Measurements from ENCODE around the gene BET1. TPM values are rescaled to one million over a fixed set of nuclear protein-coding genes. Genes with fewer than 3 reads are reported as not detected.
"Not testable (repeated sequence)": the region's sequence is repeated elsewhere in the genome, so short reads cannot be mapped to it uniquely, and the experiment has no call there.

The BET1 gene
- total RNA-seq, 3 donors from 2014 or later = 18.1 to 51.4 (median 31.8) TPM

- H3K4me3 ChIP-seq = no peak overlapping the region
- no peaks in the 10 kb centered on the region for H3K36me3 ChIP-seq
- no peak for DNase-seq (ENCODE audit: low spot score in 2 of 2)
- H3K4me1 ChIP-seq = no peaks in the 10 kb centered on the region
- no peaks in the 10 kb centered on the region for H3K27me3 ChIP-seq
- H3K27ac ChIP-seq = no peak overlapping the region
- no peaks in the 10 kb centered on the region for H3K9me3 ChIP-seq
- TF ChIP-seq POLR2AphosphoS5 (IDR thresholded peaks at IDR 0.05) = no peak
- intact Hi-C loops (cut with DNase I; ENCODE audit: low total_unique reads) = no loop called here
These were observed 26.5 kb upstream of the BET1 start for GRCh38 chr7:94030634-94031033.

GRCh38 chr7:94029976-94030375, 25.8 kb upstream of the BET1 start:
- no peaks in the 10 kb centered on the region for H3K9me3 ChIP-seq
- DNase-seq (ENCODE audit: low spot score in 2 of 2) = no peak
- H3K4me3 ChIP-seq = no peak overlapping the region
- intact Hi-C loops (cut with DNase I; ENCODE audit: low total_unique reads) = no loop called here
- no peaks in the 10 kb centered on the region for H3K27me3 ChIP-seq
- no peaks in the 10 kb centered on the region for H3K4me1 ChIP-seq
- H3K27ac ChIP-seq = no peak overlapping the region
- TF ChIP-seq POLR2AphosphoS5 (IDR thresholded peaks at IDR 0.05) (no peak), CTCF (IDR thresholded peaks at IDR 0.05) (no peak), POLR2A (IDR thresholded peaks at IDR 0.05) (no peak)
- no peaks in the 10 kb centered on the region for H3K36me3 ChIP-seq

- no peaks in the 10 kb centered on the region for H3K4me1 ChIP-seq
- no peaks in the 10 kb centered on the region for H3K36me3 ChIP-seq
- H3K9me3 ChIP-seq = no peaks in the 10 kb centered on the region
- H3K4me3 ChIP-seq = no peak overlapping the region
- H3K27ac ChIP-seq = no peak overlapping the region
- H3K27me3 ChIP-seq = no peaks in the 10 kb centered on the region
- DNase-seq (ENCODE audit: low spot score in 2 of 2) = no peak
- TF ChIP-seq POLR2AphosphoS5 (IDR thresholded peaks at IDR 0.05) (no peak), CTCF (IDR thresholded peaks at IDR 0.05) (no peak), POLR2A (IDR thresholded peaks at IDR 0.05) (no peak)
- intact Hi-C loops (cut with DNase I; ENCODE audit: low total_unique reads) = no loop called here
These were observed 24.6 kb upstream of the BET1 start for GRCh38 chr7:94028768-94029167.

DNA sequence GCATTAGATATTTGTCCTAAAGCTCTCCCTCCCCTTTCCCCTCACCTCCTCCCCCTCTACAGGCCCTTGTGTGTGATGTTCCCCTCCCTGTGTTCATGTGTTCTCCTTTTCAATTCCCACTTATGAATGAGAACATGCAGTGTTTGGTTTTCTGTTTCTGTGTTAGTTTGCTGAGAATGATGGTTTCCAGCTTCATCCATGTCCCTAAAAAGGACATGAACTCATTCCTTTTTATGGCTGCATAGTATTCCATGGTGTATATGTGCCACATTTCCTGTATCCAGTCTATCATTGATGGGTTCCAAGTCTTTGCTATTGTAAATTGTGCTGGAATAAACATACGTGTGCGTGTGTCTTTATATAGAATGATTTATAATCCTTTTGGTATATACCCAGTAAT, 22.5 kb upstream of the BET1 start:
- H3K9me3 ChIP-seq; H3K4me1 ChIP-seq; H3K36me3 ChIP-seq; DNase-seq (ENCODE audit: low spot score in 2 of 2); H3K4me3 ChIP-seq; intact Hi-C loops (cut with DNase I; ENCODE audit: low total_unique reads); H3K27ac ChIP-seq; H3K27me3 ChIP-seq: not testable (repeated sequence)

- no peak for DNase-seq (ENCODE audit: low spot score in 2 of 2)
- intact Hi-C loops (cut with DNase I; ENCODE audit: low total_unique reads) = no loop called here
These were observed 18.4 kb upstream of the BET1 start for GRCh38 chr7:94022550-94022949.

DNA sequence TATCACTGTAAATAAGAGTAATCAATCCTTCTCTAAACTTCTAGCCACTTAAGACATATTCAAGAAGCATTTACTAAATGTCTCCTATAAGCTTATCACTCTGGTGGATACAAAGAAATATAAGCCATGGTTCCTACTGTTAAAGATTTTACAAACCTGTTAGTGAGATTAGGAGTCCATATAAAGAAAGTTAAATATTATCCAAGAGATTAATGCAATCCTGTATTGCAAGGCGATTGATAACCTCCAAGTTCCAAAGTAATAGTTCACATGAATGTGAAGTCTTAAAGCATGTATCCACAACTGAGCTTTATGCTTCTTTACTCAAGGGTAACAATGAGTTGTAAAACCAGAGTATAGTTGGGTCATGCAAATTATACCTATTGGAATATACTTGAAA, 12.6 kb upstream of the BET1 start:
- Histone ChIP-seq H3K4me3 (no peak overlapping the region), H3K9me3 (no peaks in the 10 kb centered on the region), H3K36me3 (no peaks in the 10 kb centered on the region), H3K4me1 (no peaks in the 10 kb centered on the region), H3K27me3 (no peaks in the 10 kb centered on the region), H3K27ac (no peak overlapping the region)
- intact Hi-C loops (cut with DNase I; ENCODE audit: low total_unique reads) = no loop called here
- no peak for DNase-seq (ENCODE audit: low spot score in 2 of 2)
- TF ChIP-seq POLR2AphosphoS5 (IDR thresholded peaks at IDR 0.05) = no peak
- no peak for TF ChIP-seq POLR2A (IDR thresholded peaks at IDR 0.05)
- no peak for TF ChIP-seq CTCF (IDR thresholded peaks at IDR 0.05)

More at GRCh38 chr7:94022550-94022949, 18.4 kb upstream of the BET1 start:
- H3K36me3 ChIP-seq = no peaks in the 10 kb centered on the region
- H3K4me1 ChIP-seq = no peaks in the 10 kb centered on the region
- H3K27me3 ChIP-seq = no peaks in the 10 kb centered on the region
- H3K9me3 ChIP-seq = no peaks in the 10 kb centered on the region
- no peak for TF ChIP-seq CTCF (IDR thresholded peaks at IDR 0.05)
- no peak for TF ChIP-seq POLR2AphosphoS5 (IDR thresholded peaks at IDR 0.05)
- no peak for TF ChIP-seq POLR2A (IDR thresholded peaks at IDR 0.05)
- no peak overlapping the region for H3K27ac ChIP-seq
- no peak overlapping the region for H3K4me3 ChIP-seq
